ENCODE data around the gene COX5A. TPM values are rescaled to one million over a fixed set of nuclear protein-coding genes. Genes with fewer than 3 reads are reported as not detected.

Gene COX5A
- total and polyA plus RNA-seq, 2 of the 13 experiments (the other 11 are each of a cell fraction or from before 2014, with no cell fraction given) = 158 to 218 TPM

DNA sequence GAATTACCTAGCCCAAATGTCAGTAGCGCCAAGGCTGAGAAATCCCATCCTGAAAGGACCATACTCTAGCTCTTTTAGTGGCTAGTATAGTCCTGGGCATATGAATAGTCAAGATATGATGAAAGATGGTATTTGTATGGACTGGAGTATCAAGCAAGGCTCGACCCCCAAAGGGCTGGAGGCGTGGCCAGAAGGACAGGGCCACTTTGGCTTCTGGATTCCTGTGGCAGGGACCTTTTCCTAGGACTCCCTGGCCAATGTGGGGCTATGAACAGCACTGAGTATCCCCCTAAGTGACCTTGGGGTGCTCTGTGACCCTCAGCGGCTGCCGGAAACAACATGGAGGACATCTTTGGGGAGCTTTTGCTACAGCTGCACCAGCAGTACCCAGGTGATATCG, 42.0 kb downstream of the COX5A start:
- no peaks in the 10 kb centered on the region for H3K27me3 ChIP-seq (ENCODE audit: control insufficient read depth in 1 of 2, insufficient read depth in 2 of 2, low read length in 2 of 2)
- H3K36me3 ChIP-seq (replicated peaks in 1 of 2; ENCODE audit: control insufficient read depth in 1 of 2, insufficient read depth in 2 of 2, low read length in 2 of 2) = peaks cover 21 to 38% of the 10 kb centered on the region in 2 experiments
- ChIA-PET CTCF (ENCODE audit: low intra/inter-chr PET ratio, low total read pairs) (no interaction called here), POLR2A (interaction anchor here (0.9 kb wide), 1 partner anchor 11 kb away, joined by 3 read pairs; the partner anchor contains the start of gene FAM219B)
- no peak overlapping the region for H3K9ac ChIP-seq (ENCODE audit: insufficient read depth, low read depth, low read length)
- ATAC-seq = no peak
- no peak for DNase-seq (ENCODE audit: low spot score)
- peaks cover 2% of the 10 kb centered on the region for H3K79me2 ChIP-seq (ENCODE audit: insufficient read depth, low read length)
- in situ Hi-C loops (cut with HindIII; ENCODE audit: extremely low pct_ligation_motif_present, low pct_unique_long_range_greater_than_20kb) = no loop called here
- H3K4me2 ChIP-seq (ENCODE audit: low read depth, low read length) = no peak overlapping the region
- no TSS peak for BruUV-seq (replicated peaks)
- 94% methylated on average over 3 of the region's 6 CpGs for WGBS (ENCODE audit: low lambda C conversion rate)
- H2AFZ ChIP-seq (ENCODE audit: low read length) = no peak overlapping the region
- H4K20me1 ChIP-seq (ENCODE audit: insufficient read depth, low read length) = no peaks in the 10 kb centered on the region; the same call in 1 of the 2 replicates
- peaks cover 12% of the 10 kb centered on the region for H3K4me1 ChIP-seq (ENCODE audit: insufficient read depth, low read length)
- H3K4me3 ChIP-seq (replicated peaks in 1 of 3; ENCODE audit: insufficient read depth in 1 of 3, low read depth in 2 of 3, low read length in 3 of 3) = no peak overlapping the region
- FAIRE-seq = no peak
- H3K9me3 ChIP-seq (ENCODE audit: low read length) = no peaks in the 10 kb centered on the region
- H3K27ac ChIP-seq (ENCODE audit: extremely low read length, insufficient read depth, low read length) = no peak overlapping the region
- intact Hi-C loops (cut with micrococcal nuclease; ENCODE audit: unreplicated experiment) = no loop called here
- TF ChIP-seq ELF1 (CRISPR knock-in tag; IDR thresholded peaks at IDR 0.05) (no peak), SYNCRIP (IDR thresholded peaks at IDR 0.05; ENCODE audit: insufficient read depth, low read depth, low read length) (no peak), ZNF326 (CRISPR knock-in tag; IDR thresholded peaks at IDR 0.05; ENCODE audit: borderline replicate concordance) (no peak), CREM (IDR thresholded peaks at IDR 0.05) (no peak), CREM (CRISPR knock-in tag; IDR thresholded peaks at IDR 0.05) (no peak), POLR2AphosphoS5 (IDR thresholded peaks at IDR 0.05; ENCODE audit: low read depth, low read length) (peak; percentile 24; the same call in 1 of the 2 replicates), CEBPB (IDR thresholded peaks at IDR 0.05; ENCODE audit: borderline replicate concordance, low read depth, low read length) (no peak), ZNF780A (CRISPR knock-in tag; IDR thresholded peaks at IDR 0.05) (no peak), ZEB1 (IDR thresholded peaks at IDR 0.05; ENCODE audit: insufficient replicate concordance, low read depth) (no peak), ZNF20 (CRISPR knock-in tag; IDR thresholded peaks at IDR 0.05) (no peak), KLF15 (CRISPR knock-in tag; IDR thresholded peaks at IDR 0.05; ENCODE audit: borderline replicate concordance) (no peak), POLR2A (IDR thresholded peaks at IDR 0.05; ENCODE audit: insufficient read depth in 1 of 2, low read depth in 2 of 2, low read length in 2 of 2) (peak in 1 of 2 experiments; percentile 25; a peak in 2 of 4 replicates)
- TF ChIP-seq, protein P1, sequence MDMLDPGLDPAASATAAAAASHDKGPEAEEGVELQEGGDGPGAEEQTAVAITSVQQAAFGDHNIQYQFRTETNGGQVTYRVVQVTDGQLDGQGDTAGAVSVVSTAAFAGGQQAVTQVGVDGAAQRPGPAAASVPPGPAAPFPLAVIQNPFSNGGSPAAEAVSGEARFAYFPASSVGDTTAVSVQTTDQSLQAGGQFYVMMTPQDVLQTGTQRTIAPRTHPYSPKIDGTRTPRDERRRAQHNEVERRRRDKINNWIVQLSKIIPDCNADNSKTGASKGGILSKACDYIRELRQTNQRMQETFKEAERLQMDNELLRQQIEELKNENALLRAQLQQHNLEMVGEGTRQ (IDR thresholded peaks at IDR 0.05; ENCODE audit: low read depth, low read length) = no peak
- TF ChIP-seq, protein P1 (CRISPR knock-in tag; IDR thresholded peaks at IDR 0.05; ENCODE audit: borderline replicate concordance) = no peak
- TF ChIP-seq, protein P2, sequence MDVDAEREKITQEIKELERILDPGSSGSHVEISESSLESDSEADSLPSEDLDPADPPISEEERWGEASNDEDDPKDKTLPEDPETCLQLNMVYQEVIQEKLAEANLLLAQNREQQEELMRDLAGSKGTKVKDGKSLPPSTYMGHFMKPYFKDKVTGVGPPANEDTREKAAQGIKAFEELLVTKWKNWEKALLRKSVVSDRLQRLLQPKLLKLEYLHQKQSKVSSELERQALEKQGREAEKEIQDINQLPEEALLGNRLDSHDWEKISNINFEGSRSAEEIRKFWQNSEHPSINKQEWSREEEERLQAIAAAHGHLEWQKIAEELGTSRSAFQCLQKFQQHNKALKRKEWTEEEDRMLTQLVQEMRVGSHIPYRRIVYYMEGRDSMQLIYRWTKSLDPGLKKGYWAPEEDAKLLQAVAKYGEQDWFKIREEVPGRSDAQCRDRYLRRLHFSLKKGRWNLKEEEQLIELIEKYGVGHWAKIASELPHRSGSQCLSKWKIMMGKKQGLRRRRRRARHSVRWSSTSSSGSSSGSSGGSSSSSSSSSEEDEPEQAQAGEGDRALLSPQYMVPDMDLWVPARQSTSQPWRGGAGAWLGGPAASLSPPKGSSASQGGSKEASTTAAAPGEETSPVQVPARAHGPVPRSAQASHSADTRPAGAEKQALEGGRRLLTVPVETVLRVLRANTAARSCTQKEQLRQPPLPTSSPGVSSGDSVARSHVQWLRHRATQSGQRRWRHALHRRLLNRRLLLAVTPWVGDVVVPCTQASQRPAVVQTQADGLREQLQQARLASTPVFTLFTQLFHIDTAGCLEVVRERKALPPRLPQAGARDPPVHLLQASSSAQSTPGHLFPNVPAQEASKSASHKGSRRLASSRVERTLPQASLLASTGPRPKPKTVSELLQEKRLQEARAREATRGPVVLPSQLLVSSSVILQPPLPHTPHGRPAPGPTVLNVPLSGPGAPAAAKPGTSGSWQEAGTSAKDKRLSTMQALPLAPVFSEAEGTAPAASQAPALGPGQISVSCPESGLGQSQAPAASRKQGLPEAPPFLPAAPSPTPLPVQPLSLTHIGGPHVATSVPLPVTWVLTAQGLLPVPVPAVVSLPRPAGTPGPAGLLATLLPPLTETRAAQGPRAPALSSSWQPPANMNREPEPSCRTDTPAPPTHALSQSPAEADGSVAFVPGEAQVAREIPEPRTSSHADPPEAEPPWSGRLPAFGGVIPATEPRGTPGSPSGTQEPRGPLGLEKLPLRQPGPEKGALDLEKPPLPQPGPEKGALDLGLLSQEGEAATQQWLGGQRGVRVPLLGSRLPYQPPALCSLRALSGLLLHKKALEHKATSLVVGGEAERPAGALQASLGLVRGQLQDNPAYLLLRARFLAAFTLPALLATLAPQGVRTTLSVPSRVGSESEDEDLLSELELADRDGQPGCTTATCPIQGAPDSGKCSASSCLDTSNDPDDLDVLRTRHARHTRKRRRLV (CRISPR knock-in tag; IDR thresholded peaks at IDR 0.05) = no peak
- TF ChIP-seq, protein P3, sequence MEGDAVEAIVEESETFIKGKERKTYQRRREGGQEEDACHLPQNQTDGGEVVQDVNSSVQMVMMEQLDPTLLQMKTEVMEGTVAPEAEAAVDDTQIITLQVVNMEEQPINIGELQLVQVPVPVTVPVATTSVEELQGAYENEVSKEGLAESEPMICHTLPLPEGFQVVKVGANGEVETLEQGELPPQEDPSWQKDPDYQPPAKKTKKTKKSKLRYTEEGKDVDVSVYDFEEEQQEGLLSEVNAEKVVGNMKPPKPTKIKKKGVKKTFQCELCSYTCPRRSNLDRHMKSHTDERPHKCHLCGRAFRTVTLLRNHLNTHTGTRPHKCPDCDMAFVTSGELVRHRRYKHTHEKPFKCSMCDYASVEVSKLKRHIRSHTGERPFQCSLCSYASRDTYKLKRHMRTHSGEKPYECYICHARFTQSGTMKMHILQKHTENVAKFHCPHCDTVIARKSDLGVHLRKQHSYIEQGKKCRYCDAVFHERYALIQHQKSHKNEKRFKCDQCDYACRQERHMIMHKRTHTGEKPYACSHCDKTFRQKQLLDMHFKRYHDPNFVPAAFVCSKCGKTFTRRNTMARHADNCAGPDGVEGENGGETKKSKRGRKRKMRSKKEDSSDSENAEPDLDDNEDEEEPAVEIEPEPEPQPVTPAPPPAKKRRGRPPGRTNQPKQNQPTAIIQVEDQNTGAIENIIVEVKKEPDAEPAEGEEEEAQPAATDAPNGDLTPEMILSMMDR (CRISPR knock-in tag; IDR thresholded peaks at IDR 0.05) = no peak
- TF ChIP-seq, protein P4, sequence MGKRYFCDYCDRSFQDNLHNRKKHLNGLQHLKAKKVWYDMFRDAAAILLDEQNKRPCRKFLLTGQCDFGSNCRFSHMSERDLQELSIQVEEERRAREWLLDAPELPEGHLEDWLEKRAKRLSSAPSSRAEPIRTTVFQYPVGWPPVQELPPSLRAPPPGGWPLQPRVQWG (CRISPR knock-in tag; IDR thresholded peaks at IDR 0.05; ENCODE audit: borderline replicate concordance, low read depth) = no peak

All from HepG2 (cell line).